T-helper 2 cell treated with Interferon-gamma antibody and Interleukin-4, amounts not matched to agents 5 μg/mL and 100 μg/mL, for 36 hours (primary cell): ENCODE measurements around the gene GPHA2.
"Not testable (repeated sequence)": the region's sequence is repeated elsewhere in the genome, so short reads cannot be mapped to it uniquely, and the experiment has no call there.

Experiments
- DNase-seq: peaks from one replicate; pipeline ENCODE4 v3.0.0; 2021; ENCODE audit warnings: low spot score
- H3K27ac Mint-ChIP-seq: one replicate; pipeline ENCODE4 v1.8.0; 2021; ENCODE audit warnings: mild to moderate bottlenecking, mixed read lengths
- H3K27me3 Mint-ChIP-seq: one replicate; pipeline ENCODE4 v1.8.0; 2021; ENCODE audit warnings: low read depth, mixed read lengths
- H3K36me3 Mint-ChIP-seq: one replicate; pipeline ENCODE4 v1.8.0; 2021; ENCODE audit warnings: low read depth, mixed read lengths
- H3K4me1 Mint-ChIP-seq: one replicate; pipeline ENCODE4 v1.8.0; 2021; ENCODE audit warnings: low read depth, mixed read lengths
- H3K4me3 Mint-ChIP-seq: one replicate; pipeline ENCODE4 v1.8.0; 2022; ENCODE audit warnings: mild to moderate bottlenecking, moderate library complexity, mixed read lengths
- H3K9me3 Mint-ChIP-seq: one replicate; pipeline ENCODE4 v1.8.0; 2021; ENCODE audit warnings: mixed read lengths

Gene GPHA2

DNA sequence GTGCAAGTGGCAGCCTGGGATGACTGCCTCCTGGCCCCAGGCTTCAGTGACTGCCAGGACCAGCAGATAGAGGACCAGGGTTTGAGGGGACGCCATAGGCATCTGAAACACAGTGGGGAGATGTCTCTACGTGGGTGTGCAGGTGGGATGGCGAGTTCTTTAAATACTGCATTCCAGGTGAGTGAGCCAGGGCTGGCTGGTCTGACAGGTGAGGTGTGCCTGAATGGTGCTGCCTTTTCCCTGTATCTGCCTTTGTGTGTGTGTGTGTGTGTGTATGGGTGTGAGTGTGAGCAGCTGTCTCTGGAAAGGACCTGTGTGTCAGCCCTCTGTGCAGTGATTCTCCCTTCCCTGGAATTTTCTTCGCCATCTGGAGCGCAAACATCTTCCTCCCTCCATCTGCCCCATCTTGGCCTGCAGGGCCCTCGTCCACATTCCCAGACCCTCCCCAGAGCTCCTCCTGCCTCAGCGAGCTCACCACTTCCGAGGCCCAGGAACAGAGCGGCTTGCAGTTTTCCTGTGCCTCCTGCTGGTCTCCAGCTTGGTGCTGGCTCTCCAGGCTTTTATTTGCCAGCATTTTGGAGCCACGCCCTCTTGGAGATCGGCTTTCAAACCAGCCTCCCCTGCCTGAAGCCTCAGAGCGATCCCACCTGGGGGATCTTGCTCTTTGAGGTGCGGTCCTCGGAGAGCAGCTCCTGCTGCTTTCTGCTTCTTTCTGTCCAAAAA, at the start of gene GPHA2:
Gene GPHA2 (minus strand): TSS at position 535 of the 723 bp plus-strand sequence. CDS start 433 bp downstream, at position 102.
- Mint-ChIP-seq H3K27me3 (no peaks in the 10 kb centered on the region), H3K4me1 (no peaks in the 10 kb centered on the region), H3K27ac (no peak within 1 kb of the TSS), H3K4me3 (no peak within 1 kb of the TSS), H3K9me3 (no peaks in the 10 kb centered on the region), H3K36me3 (peaks cover 5% of the 10 kb centered on the region)
- no peak for DNase-seq

DNA sequence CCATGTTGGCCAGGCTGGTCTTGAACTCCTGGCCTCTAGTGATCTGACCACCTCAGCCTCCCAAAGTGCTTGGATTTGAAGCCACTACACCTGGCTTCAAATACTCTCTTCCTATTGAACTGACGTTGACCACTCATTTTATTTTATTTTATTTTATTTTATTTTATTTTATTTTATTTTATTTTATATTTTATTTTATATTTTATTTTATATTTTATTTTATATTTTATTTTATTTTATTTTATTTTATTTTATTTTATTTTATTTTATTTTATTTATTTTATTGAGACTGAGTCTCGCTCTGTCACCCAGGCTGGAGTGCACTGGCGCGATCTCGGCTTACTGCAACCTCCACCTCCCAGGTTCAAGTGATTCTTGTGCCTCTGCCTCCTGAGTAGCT, 47.6 kb upstream of the GPHA2 start:
- not testable (repeated sequence) for DNase-seq, H3K4me1 Mint-ChIP-seq, H3K27ac Mint-ChIP-seq, H3K4me3 Mint-ChIP-seq, H3K27me3 Mint-ChIP-seq, H3K9me3 Mint-ChIP-seq, H3K36me3 Mint-ChIP-seq

DNA sequence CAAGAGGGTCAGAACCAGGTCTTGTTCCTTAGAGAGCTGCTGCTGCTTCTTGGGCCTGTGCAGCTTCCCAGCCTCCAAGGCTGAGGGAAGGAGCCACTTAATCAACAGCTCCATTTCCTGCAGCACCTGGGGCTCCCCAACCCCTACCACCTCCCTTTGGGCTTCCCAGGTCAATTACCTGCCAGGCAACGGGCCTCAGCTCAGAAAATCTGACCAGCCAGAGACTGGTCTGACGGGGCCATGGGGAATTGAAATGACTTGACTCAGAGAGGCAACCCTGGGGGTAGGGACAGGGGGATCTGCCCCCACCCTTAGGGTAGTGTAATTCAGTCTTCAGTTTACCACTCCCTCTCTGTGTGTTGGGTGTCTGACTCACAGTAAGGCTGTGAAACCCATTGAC, 41.0 kb upstream of the GPHA2 start:
- H3K4me3 Mint-ChIP-seq, result no peak overlapping the region
- no peaks in the 10 kb centered on the region for H3K9me3 Mint-ChIP-seq
- H3K27me3 Mint-ChIP-seq, result no peaks in the 10 kb centered on the region
- no peaks in the 10 kb centered on the region for H3K36me3 Mint-ChIP-seq
- H3K27ac Mint-ChIP-seq, result no peak overlapping the region
- DNase-seq, result no peak
- H3K4me1 Mint-ChIP-seq, result no peaks in the 10 kb centered on the region

- Mint-ChIP-seq H3K27ac (no peak overlapping the region), H3K4me3 (no peak overlapping the region)
- DNase-seq, result no peak
These were observed 38.4 kb upstream of the GPHA2 start for GRCh38 chr11:64974124-64974523.

GRCh38 chr11:64971421-64972233, 35.9 kb upstream of the GPHA2 start, which contains the start of gene MAJIN:
Gene MAJIN (minus strand): TSS chr11:64972108. CDS start chr11:64959405, 12,703 bp downstream.
- H3K4me1 Mint-ChIP-seq, result peaks cover 10% of the 10 kb centered on the region
- H3K27me3 Mint-ChIP-seq, result no peaks in the 10 kb centered on the region
- no peaks in the 10 kb centered on the region for H3K9me3 Mint-ChIP-seq
- peak within 1 kb of the TSS; percentile 58 for H3K4me3 Mint-ChIP-seq
- peak; percentile 77 for DNase-seq
- no peak within 1 kb of the TSS for H3K27ac Mint-ChIP-seq
- H3K36me3 Mint-ChIP-seq, result no peaks in the 10 kb centered on the region

More at GRCh38 chr11:64974124-64974523, 38.4 kb upstream of the GPHA2 start:
- no peaks in the 10 kb centered on the region for H3K27me3 Mint-ChIP-seq
- H3K9me3 Mint-ChIP-seq, result no peaks in the 10 kb centered on the region
- no peaks in the 10 kb centered on the region for H3K36me3 Mint-ChIP-seq
- H3K4me1 Mint-ChIP-seq, result peaks cover 7% of the 10 kb centered on the region

DNA sequence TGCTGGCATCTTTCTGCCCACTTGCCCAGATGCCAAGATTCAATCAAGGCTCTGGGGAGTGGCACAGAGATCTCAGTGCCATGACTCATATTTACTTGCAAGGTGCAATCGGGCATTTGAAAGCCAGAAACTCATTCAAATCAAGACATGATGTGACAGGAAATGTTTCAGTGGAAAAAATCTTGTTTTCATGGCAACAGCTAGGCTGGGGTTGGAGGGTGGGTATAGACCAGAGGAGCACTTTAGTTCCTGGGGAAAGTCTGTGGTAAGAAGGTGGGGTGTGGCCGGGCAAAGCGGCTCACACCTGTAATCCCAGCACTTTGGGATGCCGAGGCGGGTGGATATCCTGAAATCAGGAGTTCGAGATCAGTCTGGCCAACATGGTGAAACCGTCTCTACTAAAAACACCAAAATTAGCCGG, 35.0 kb upstream of the GPHA2 start:
- Mint-ChIP-seq H3K36me3 (no peaks in the 10 kb centered on the region), H3K4me3 (peak overlapping the region; percentile 38), H3K9me3 (no peaks in the 10 kb centered on the region), H3K27ac (peak overlapping the region; percentile 56), H3K27me3 (no peaks in the 10 kb centered on the region), H3K4me1 (peaks cover 10% of the 10 kb centered on the region)
- peak; percentile 39 for DNase-seq

- Mint-ChIP-seq H3K9me3 (no peaks in the 10 kb centered on the region), H3K36me3 (no peaks in the 10 kb centered on the region), H3K4me1 (peaks cover 13% of the 10 kb centered on the region), H3K27me3 (no peaks in the 10 kb centered on the region), H3K27ac (no peak overlapping the region), H3K4me3 (no peak overlapping the region)
- DNase-seq, result no peak
These were observed 33.5 kb upstream of the GPHA2 start for GRCh38 chr11:64969209-64969608.

GRCh38 chr11:64967375-64967774, 31.7 kb upstream of the GPHA2 start:
- no peaks in the 10 kb centered on the region for H3K27me3 Mint-ChIP-seq
- peaks cover 13% of the 10 kb centered on the region for H3K4me1 Mint-ChIP-seq
- no peaks in the 10 kb centered on the region for H3K36me3 Mint-ChIP-seq
- H3K9me3 Mint-ChIP-seq, result no peaks in the 10 kb centered on the region
- no peak for DNase-seq
- no peak overlapping the region for H3K27ac Mint-ChIP-seq
- no peak overlapping the region for H3K4me3 Mint-ChIP-seq

- no peaks in the 10 kb centered on the region for H3K36me3 Mint-ChIP-seq
- no peaks in the 10 kb centered on the region for H3K9me3 Mint-ChIP-seq
- peaks cover 7% of the 10 kb centered on the region for H3K4me1 Mint-ChIP-seq
- no peaks in the 10 kb centered on the region for H3K27me3 Mint-ChIP-seq
- no peak overlapping the region for H3K4me3 Mint-ChIP-seq
- DNase-seq, result no peak
- H3K27ac Mint-ChIP-seq, result no peak overlapping the region
These were observed 27.5 kb upstream of the GPHA2 start for GRCh38 chr11:64963072-64963631.

DNA sequence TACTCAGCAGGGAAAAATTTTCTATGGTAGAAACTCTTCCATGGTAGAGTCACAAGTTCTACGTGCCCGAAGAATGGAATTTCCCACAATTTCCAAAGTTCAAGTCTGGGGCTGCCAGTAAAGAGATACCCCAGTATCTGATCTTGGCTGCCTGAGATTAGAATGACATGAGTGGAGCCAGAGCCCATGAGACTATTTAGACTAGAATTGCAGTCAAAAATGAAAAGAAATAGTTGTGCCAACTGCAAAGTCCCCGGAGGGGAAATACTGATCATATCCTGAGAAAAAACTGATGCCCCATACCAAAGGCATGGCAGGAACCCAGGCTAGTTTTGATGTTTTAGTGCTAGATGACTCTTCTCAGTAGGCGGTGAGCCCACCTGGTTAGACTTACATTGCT, 25.0 kb upstream of the GPHA2 start:
- Mint-ChIP-seq H3K27ac (no peak overlapping the region), H3K27me3 (no peaks in the 10 kb centered on the region), H3K4me1 (peaks cover 3% of the 10 kb centered on the region), H3K4me3 (no peak overlapping the region), H3K36me3 (no peaks in the 10 kb centered on the region), H3K9me3 (no peaks in the 10 kb centered on the region)
- no peak for DNase-seq

DNA sequence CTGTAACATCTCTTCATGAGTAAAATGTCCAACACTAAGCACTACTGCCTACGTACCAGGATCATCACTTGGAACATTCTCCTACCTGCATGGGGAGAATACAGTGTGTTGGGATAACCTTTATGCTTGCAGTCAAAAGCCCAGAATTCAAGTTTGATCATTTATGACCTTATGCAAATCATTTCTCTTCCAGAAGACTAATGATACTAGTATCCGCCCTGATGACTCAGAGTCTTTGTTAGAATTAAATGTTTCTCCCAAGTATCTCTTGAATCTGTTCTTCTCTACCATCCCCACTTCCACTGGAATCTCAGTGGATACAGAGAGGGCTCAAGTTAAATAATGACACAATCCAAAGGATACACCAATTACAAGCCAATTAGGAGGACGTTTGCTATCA, 23.8 kb upstream of the GPHA2 start:
- H3K27ac Mint-ChIP-seq, result no peak overlapping the region
- DNase-seq, result no peak
- H3K9me3 Mint-ChIP-seq, result no peaks in the 10 kb centered on the region
- H3K4me3 Mint-ChIP-seq, result no peak overlapping the region
- no peaks in the 10 kb centered on the region for H3K36me3 Mint-ChIP-seq
- peaks cover 1% of the 10 kb centered on the region for H3K27me3 Mint-ChIP-seq
- H3K4me1 Mint-ChIP-seq, result no peaks in the 10 kb centered on the region

GRCh38 chr11:64954201-64954600, 18.5 kb upstream of the GPHA2 start:
- Mint-ChIP-seq H3K36me3 (no peaks in the 10 kb centered on the region), H3K4me1 (no peaks in the 10 kb centered on the region), H3K4me3 (no peak overlapping the region), H3K27me3 (peaks cover 12% of the 10 kb centered on the region), H3K27ac (no peak overlapping the region), H3K9me3 (no peaks in the 10 kb centered on the region)
- no peak for DNase-seq

DNA sequence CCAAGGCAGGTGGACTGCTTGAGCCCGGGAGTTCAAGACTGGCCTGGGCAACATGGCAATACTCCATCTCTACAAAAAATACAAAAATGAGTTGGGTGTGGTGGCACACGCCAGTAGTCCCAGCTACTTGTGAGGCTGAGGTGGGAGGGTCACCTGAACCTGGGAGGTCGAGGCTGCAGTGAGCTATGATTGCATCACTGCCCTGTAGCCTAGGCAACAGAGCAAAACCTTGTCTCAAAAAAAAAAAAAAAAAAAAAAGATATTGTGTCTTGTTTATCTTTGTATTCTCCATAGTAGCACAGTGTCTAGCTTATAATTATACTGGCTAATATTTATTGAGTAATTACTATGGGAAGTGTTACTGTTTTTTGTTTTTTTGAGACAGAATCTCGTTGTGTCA, 15.8 kb upstream of the GPHA2 start:
- no peaks in the 10 kb centered on the region for H3K9me3 Mint-ChIP-seq
- no peak overlapping the region for H3K4me3 Mint-ChIP-seq
- no peak for DNase-seq
- no peak overlapping the region for H3K27ac Mint-ChIP-seq
- H3K27me3 Mint-ChIP-seq, result peaks cover 15% of the 10 kb centered on the region
- no peaks in the 10 kb centered on the region for H3K36me3 Mint-ChIP-seq
- H3K4me1 Mint-ChIP-seq, result no peaks in the 10 kb centered on the region

DNA sequence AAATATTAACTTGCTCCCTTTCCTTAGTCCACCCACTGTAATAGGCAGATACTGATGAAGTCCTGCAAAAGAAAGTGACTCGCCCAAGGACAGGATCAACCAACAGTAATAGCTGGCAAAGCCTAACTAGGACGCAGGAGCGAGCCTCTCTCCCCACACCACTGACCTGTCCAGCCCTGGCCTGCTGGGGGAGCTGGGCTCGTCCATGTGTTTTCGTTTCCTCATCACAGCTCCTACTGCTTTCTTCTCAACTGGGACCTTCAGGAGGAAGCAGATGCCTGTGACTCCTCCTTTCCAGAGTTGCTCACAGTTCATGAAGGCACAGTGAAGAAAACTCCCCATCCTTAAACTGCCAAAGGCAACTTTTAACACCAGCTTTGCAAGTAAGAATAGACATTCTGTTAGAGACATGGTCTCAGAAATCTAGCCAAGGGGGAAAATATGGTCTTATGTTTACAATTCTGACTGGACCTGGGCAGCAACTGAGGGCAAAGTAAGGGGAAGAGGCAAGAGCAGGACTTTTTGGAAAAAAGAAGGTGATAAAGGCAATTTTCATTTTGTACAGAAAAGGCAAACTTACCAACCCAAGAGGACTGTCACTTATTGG, 11.6 kb upstream of the GPHA2 start:
- no peak overlapping the region for H3K4me3 Mint-ChIP-seq
- no peak for DNase-seq
- H3K27me3 Mint-ChIP-seq, result peaks cover 27% of the 10 kb centered on the region
- H3K27ac Mint-ChIP-seq, result no peak overlapping the region
- H3K36me3 Mint-ChIP-seq, result no peaks in the 10 kb centered on the region
- H3K9me3 Mint-ChIP-seq, result no peaks in the 10 kb centered on the region
- H3K4me1 Mint-ChIP-seq, result no peaks in the 10 kb centered on the region
